ENCODE data around the gene NCEH1.

The NCEH1 gene

GRCh38 chr3:172612871-172613678 is 97.8 kb downstream of the NCEH1 start:
- TF ChIP-seq CTCF (IDR thresholded peaks at IDR 0.05; ENCODE audit: borderline replicate concordance, control extremely low read depth, extremely low read depth, insufficient read depth, missing control alignments) = no peak

GRCh38 chr3:172609750-172610149 is 101.1 kb downstream of the NCEH1 start:
- DNase-seq (ENCODE audit: low spot score) = no peak
- no peak for TF ChIP-seq CTCF (IDR thresholded peaks at IDR 0.05; ENCODE audit: borderline replicate concordance, control extremely low read depth, extremely low read depth, insufficient read depth, missing control alignments)
- in situ Hi-C loops (cut with MboI; ENCODE audit: low sequenced_read_pairs, unreplicated experiment) = no loop called here

More at GRCh38 chr3:172612871-172613678, 97.8 kb downstream of the NCEH1 start:
- in situ Hi-C loops (cut with MboI; ENCODE audit: low sequenced_read_pairs, unreplicated experiment) = no loop called here
- DNase-seq (ENCODE audit: low spot score) = no peak

GRCh38 chr3:172608575-172608974 is 102.3 kb downstream of the NCEH1 start:
- DNase-seq (ENCODE audit: low spot score) = no peak
- in situ Hi-C loops (cut with MboI; ENCODE audit: low sequenced_read_pairs, unreplicated experiment) = no loop called here
- no peak for TF ChIP-seq CTCF (IDR thresholded peaks at IDR 0.05; ENCODE audit: borderline replicate concordance, control extremely low read depth, extremely low read depth, insufficient read depth, missing control alignments)

DNA sequence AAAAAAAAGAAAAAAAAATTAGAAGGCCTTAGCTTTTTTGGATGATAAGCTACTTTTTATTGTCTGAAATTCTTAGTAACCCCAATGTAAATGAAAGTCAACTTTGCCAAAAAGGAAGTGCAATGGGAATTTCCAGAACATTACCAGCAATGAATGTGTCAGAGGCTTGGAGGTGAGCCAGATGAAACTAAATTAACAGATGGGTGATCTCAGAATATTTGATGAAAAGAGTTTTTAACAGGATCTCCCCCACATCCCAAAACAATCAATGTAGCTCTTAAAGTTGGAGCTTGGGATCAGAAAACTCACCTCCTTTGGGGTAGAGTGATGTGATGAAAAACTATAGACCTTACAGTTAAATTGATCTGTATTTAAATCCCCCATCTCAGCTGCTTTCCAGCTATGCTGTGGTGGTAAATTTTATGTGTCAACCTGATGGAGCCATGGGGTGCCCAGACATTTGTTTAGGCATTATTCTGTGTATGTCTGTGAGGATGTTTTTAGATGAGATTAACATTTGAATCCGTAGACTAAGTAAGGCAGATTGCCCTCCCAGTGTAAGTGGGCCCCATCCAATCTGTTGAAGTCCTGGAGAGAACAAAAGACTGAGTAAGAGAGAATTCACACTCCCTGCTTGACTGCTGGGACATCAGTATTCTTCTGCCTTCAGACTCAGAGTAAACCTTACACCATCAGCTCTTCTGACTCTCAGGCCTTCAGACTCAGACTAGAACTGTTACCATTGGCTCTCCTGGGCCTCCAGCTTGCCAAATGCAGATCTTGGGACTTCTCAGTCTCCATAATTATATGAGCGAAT is 103.4 kb downstream of the NCEH1 start:
- in situ Hi-C loops (cut with MboI; ENCODE audit: low sequenced_read_pairs, unreplicated experiment) = no loop called here
- DNase-seq (ENCODE audit: low spot score) = peak; percentile 36
- no peak for TF ChIP-seq CTCF (IDR thresholded peaks at IDR 0.05; ENCODE audit: borderline replicate concordance, control extremely low read depth, extremely low read depth, insufficient read depth, missing control alignments)

GRCh38 chr3:172606021-172606420 is 104.8 kb downstream of the NCEH1 start:
- in situ Hi-C loops (cut with MboI; ENCODE audit: low sequenced_read_pairs, unreplicated experiment) = no loop called here
- TF ChIP-seq CTCF (IDR thresholded peaks at IDR 0.05; ENCODE audit: borderline replicate concordance, control extremely low read depth, extremely low read depth, insufficient read depth, missing control alignments) = no peak
- no peak for DNase-seq (ENCODE audit: low spot score)

DNA sequence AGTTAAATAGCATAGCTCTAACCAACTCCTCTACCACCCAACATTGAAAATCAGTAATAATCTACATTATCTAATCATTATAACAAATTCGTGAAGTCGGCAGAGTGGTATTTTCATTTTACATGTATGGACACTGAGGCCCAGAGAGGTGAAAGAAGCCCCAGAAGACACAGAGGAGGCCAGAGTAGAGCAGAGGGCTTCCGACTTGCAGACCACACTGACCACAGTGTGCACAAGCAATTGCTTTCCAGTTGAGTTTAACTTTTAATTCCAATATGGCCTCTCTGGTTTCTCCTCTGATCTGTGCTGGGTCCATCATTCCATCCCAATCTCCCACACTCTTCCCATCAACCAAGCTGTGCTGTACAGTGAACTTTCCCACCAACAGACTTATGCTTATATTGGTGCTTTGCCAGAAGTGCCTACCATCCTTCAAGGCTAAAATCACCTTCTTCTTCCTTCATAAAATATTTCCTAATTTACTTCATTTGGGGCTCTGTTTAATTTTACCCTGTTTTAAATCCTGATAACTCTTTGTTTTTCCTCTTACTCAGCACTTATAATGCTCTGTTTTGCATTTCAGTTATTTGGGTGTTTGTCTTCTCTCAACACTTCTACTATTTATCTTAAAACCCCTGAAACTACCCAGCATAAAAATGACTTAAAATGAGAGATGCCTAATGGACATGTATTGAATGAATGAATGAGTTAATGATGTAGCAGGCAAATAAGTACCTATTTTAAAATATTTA is 105.8 kb downstream of the NCEH1 start:
- in situ Hi-C loops (cut with MboI; ENCODE audit: low sequenced_read_pairs, unreplicated experiment) = no loop called here
- TF ChIP-seq CTCF (IDR thresholded peaks at IDR 0.05; ENCODE audit: borderline replicate concordance, control extremely low read depth, extremely low read depth, insufficient read depth, missing control alignments) = no peak
- no peak for DNase-seq (ENCODE audit: low spot score)

Measured in GM13976 (cell line).